Type B pancreatic cell (in vitro differentiated cells): ENCODE data around the gene STEAP4. TPM values are rescaled to one million over a fixed set of nuclear protein-coding genes. Genes with fewer than 3 reads are reported as not detected.

ENCODE experiments used
- DNase-seq: peaks from one replicate; pipeline ENCODE4 v3.0.0; 2021; ENCODE audit warnings: mixed read lengths; ENCODE audit not compliant: unreplicated experiment; ENCODE audit errors: extremely low spot score
- H3K27ac Mint-ChIP-seq: 2 replicates; pipeline ENCODE4 v1.8.0; 2021; ENCODE audit warnings: mild to moderate bottlenecking, mixed read lengths
- H3K27me3 Mint-ChIP-seq: 2 replicates; pipeline ENCODE4 v1.8.0; 2021; ENCODE audit warnings: mixed read lengths
- H3K36me3 Mint-ChIP-seq: 2 replicates; pipeline ENCODE4 v1.8.0; 2021; ENCODE audit warnings: mixed read lengths
- H3K4me1 Mint-ChIP-seq: one replicate; pipeline ENCODE4 v1.8.0; 2021; ENCODE audit warnings: mixed read lengths; ENCODE audit not compliant: unreplicated experiment
- H3K4me3 Mint-ChIP-seq: 2 replicates; pipeline ENCODE4 v1.8.0; 2021; ENCODE audit warnings: mild to moderate bottlenecking, mixed read lengths
- H3K9me3 Mint-ChIP-seq: 2 replicates; pipeline ENCODE4 v1.8.0; 2021; ENCODE audit warnings: mixed read lengths
- total RNA-seq: library from RNA; stranded (reverse); gene quantifications from 2 replicates; pipeline ENCODE4 v1.2.1, GENCODE V29; 2021; ENCODE audit warnings: low replicate concordance
- TF ChIP-seq, protein P1 (sequence below): fragments of 200-600 bp; sonication (generic); conservative IDR thresholded peaks from 2 replicates; pipeline ENCODE4 v1.5.0; 2021; ENCODE audit warnings: antibody characterized with exemption, mild to moderate bottlenecking

Gene STEAP4
- total RNA-seq, 1 donor from 2014 or later = 1.2 TPM

DNA sequence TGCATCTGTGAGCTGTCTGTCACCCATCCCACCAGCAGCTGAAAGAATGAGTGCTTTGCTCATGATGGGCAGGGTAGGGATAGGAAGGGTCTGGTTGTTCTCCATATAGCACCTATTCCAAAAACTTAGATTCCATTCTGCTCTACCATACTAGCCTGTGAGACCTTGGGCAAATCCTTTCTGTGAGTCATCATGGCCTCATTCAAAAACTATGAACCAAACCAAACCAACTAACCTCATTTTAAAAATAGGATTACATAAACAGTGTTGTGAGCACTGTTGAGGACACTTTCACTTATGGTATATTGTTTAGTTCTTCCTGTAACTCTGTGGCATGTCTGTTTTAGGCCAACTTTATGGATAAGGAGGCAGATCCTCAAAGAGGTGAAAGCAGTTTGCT lies 30.9 kb upstream of the STEAP4 start:
- Mint-ChIP-seq H3K36me3 (no peaks in the 10 kb centered on the region), H3K4me1 (no peaks in the 10 kb centered on the region), H3K9me3 (no peaks in the 10 kb centered on the region), H3K4me3 (no peak overlapping the region), H3K27me3 (peaks cover 33% of the 10 kb centered on the region), H3K27ac (no peak overlapping the region)
- DNase-seq = no peak
- TF ChIP-seq, protein P1, sequence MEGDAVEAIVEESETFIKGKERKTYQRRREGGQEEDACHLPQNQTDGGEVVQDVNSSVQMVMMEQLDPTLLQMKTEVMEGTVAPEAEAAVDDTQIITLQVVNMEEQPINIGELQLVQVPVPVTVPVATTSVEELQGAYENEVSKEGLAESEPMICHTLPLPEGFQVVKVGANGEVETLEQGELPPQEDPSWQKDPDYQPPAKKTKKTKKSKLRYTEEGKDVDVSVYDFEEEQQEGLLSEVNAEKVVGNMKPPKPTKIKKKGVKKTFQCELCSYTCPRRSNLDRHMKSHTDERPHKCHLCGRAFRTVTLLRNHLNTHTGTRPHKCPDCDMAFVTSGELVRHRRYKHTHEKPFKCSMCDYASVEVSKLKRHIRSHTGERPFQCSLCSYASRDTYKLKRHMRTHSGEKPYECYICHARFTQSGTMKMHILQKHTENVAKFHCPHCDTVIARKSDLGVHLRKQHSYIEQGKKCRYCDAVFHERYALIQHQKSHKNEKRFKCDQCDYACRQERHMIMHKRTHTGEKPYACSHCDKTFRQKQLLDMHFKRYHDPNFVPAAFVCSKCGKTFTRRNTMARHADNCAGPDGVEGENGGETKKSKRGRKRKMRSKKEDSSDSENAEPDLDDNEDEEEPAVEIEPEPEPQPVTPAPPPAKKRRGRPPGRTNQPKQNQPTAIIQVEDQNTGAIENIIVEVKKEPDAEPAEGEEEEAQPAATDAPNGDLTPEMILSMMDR = no peak

DNA sequence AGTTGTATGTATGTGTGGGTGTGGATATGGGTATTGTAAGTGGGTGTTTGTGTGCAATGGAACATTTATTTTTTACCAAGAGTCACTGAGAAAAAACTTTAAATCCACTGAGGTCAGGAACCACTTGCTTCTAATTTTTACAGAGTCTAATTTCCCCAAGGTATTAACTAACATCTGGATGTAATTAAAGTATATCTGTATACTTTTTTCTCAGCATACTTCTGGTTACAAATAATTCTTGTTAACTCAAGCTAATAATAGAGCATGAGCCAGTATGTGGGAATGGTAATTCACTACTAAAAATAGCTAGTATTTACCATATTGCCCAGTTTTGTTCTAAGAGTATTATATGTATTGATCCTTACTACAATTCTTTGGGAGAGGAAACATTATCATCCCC lies 24.6 kb upstream of the STEAP4 start:
- Mint-ChIP-seq H3K4me1 (no peaks in the 10 kb centered on the region), H3K27ac (no peak overlapping the region)

GRCh38 chr7:88329532-88330463 lies 23.1 kb upstream of the STEAP4 start:
- no peaks in the 10 kb centered on the region for H3K9me3 Mint-ChIP-seq
- no peak for DNase-seq
- no peak overlapping the region for H3K27ac Mint-ChIP-seq
- no peaks in the 10 kb centered on the region for H3K4me1 Mint-ChIP-seq
- H3K4me3 Mint-ChIP-seq = no peak overlapping the region
- H3K27me3 Mint-ChIP-seq = peaks cover 27% of the 10 kb centered on the region
- no peaks in the 10 kb centered on the region for H3K36me3 Mint-ChIP-seq
- TF ChIP-seq, protein P1 = no peak

More for the DNA sequence above, 24.6 kb upstream of the STEAP4 start:
- TF ChIP-seq, protein P1 = no peak
- no peak overlapping the region for H3K4me3 Mint-ChIP-seq
- peaks cover 33% of the 10 kb centered on the region for H3K27me3 Mint-ChIP-seq
- H3K9me3 Mint-ChIP-seq = no peaks in the 10 kb centered on the region
- H3K36me3 Mint-ChIP-seq = no peaks in the 10 kb centered on the region
- DNase-seq = no peak

DNA sequence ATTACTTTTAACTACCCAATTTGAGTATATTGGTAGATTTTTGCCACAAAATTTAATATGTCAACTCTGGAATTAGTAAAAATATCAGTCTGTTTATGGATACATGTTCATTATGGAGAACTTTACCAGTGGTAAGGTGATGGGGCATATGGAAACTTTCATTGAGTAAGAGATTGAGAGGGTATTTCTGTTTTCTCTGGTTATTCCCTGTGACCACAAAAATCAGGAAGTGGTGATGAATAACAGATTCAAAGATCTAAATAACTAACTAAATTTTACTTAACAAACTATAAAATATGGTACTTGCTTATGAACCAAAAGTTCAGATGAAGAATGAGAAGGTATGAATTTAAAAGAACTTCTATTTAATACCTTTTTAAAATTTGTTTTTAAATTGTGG lies 22.1 kb upstream of the STEAP4 start:
- Mint-ChIP-seq H3K9me3 (no peaks in the 10 kb centered on the region), H3K4me3 (no peak overlapping the region), H3K27ac (no peak overlapping the region), H3K27me3 (peaks cover 24% of the 10 kb centered on the region), H3K36me3 (no peaks in the 10 kb centered on the region), H3K4me1 (no peaks in the 10 kb centered on the region)
- no peak for DNase-seq
- TF ChIP-seq, protein P1 = no peak

GRCh38 chr7:88324699-88325098 lies 18.0 kb upstream of the STEAP4 start:
- peaks cover 32% of the 10 kb centered on the region for H3K27me3 Mint-ChIP-seq
- no peaks in the 10 kb centered on the region for H3K36me3 Mint-ChIP-seq
- H3K4me3 Mint-ChIP-seq = no peak overlapping the region
- no peak for DNase-seq
- H3K9me3 Mint-ChIP-seq = no peaks in the 10 kb centered on the region
- H3K27ac Mint-ChIP-seq = no peak overlapping the region
- TF ChIP-seq, protein P1 = no peak
- H3K4me1 Mint-ChIP-seq = no peaks in the 10 kb centered on the region
